Germinal center (tissue), 1 donor: ENCODE measurements around the gene RPL19.
"Not testable (repeated sequence)": the region's sequence is repeated elsewhere in the genome, so short reads cannot be mapped to it uniquely, and the experiment has no call there.

Experiments
- DNase-seq: peaks from one replicate; pipeline ENCODE4 v3.0.0; 2012; ENCODE audit warnings: mixed read lengths, low spot score

Gene RPL19

DNA sequence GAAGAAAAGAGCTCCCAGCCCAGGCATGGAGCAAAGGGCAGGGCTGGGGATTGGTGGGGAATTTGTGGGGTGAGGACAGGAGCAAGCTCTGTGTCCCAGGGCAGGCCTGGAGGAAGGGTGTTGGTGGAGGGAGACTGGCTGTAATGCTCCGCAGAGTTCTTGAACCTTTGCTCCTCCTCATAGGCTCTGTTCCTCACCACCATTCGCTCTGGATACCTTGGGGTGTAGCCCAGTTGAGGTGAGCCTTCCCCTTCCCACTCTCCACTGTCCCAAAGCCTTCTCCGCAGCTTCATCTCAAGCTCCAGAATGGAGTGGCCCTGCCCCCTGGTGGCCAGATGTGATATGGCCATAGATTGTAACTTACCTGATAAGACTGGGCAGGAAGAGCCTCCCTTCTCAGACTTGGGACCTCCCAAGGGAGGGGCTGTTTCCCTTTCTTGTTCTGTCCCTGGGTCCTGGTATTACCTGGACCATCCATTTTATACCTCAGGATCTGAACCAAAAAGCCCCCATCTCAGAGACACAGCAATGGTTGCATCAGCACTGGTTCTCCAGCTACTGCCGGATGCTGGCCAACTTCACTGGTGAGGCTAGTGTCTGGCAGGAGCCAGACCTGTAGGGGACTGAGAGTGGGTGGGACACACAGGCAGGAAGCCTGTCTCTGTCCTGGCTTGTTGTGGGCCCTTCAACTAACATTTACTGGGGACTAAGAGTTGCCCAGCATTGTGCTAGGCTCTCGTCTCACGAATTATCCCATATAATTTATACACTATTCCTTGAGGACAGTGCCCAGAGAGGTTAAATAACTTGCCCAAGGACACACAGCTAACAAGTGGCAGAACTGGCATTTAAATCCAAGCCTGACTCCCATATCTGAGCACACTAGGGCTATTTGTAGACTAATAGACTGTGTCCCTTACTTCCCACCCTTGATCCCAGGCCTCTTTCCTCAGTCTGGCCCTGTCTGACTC lies 44.8 kb downstream of the RPL19 start:
- DNase-seq = peak; percentile 79

- DNase-seq = no peak
Measured at GRCh38 chr17:39246274-39246673, 46.2 kb downstream of the RPL19 start.

DNA sequence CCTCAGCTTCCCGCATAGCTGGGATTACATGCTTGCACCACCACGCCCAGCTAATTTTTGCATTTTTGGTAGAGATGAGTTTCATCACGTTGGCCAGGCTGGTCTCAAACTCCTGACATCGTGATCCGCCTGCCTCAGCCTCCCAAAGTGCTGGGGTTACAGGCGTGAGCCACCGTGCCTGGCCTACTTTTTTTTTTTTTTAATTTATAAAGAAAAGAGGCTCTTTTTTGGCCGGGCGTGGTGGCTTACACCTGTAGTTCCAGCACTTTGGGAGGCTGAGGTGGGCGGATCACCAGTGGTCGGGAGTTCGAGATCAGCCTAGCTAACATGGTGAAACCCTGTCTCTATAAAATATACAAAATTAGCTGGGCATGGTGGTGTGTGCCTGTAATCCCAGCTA lies 50.0 kb downstream of the RPL19 start:
- DNase-seq = not testable (repeated sequence)

DNA sequence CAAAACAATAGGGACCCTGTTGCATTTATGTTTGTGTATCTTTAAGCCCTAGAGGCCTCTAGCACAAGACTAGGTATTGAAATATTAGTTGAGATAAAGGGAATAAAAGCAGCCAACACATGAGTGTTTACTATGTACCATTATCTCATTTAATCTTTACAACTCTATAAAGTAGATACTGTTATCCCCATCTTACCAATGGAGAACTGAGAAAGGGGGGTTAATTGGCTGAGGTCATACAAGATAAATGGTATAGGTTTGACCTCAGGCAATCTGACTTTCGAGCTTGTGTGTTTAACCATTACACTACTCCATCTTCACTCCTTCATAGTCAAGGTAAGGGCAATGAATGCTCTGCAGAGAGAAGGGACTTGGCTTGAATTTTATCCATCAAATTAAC lies 51.9 kb downstream of the RPL19 start:
- no peak for DNase-seq

- no peak for DNase-seq
Measured at GRCh38 chr17:39252788-39253460, 52.8 kb downstream of the RPL19 start.
